Measurements from ENCODE around the gene PNPLA6.
"Not testable (repeated sequence)": the region's sequence is repeated elsewhere in the genome, so short reads cannot be mapped to it uniquely, and the experiment has no call there.

Gene PNPLA6

GRCh38 chr19:7534531-7535046 is 928 bp upstream of the PNPLA6 start:
- peak; percentile 33 for DNase-seq

DNA sequence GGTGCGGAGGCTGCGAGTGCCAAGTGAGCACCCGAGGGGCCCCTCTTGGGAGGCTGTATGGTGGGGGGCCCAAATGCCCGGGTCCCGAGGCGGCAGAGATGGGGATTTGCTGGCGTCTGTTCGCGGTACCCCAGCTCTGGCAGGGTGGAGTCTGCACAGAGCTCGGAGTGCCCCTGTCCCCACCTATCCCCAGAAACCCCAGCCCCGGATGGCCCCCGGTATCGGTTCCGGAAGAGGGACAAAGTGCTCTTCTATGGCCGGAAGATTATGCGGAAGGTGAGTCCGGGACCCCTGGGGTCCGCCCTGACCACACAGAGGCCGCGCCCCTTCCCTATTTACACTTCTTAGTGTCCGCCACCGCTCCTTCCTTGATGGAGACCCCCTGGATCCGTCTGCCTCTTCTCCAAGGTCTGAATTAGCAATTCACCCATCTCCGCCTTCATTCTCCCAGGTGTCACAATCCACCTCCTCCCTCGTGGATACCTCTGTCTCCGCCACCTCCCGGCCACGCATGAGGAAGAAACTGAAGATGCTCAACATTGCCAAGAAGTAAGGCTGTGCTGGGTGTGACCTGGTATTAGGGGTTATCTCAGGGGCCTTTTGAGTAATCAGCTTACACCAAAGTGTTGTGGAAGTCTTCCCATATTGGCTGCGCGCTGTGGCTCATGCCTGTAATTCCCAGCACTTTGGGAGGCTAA is 630 bp downstream of the PNPLA6 start:
- no peak for DNase-seq

DNA sequence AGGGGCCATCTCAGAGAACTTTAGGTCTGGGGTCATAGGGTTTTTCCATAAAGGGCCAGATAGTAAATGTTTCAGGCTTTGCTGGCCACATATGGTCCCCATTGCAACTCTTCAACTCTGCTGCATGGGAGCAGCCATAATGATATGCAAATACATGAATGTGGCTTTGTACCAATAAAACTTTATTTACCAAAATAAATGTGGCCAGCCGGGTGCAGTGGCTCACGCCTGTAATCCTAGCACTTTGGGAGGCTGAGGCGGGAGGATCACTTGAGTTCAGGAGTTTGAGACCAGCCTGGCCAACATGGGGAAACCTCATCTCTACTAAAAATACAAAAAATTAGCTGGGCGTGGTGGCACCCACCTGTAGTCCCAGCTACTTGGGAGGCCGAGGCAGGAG is 3.5 kb downstream of the PNPLA6 start:
- DNase-seq: not testable (repeated sequence)

- DNase-seq: no peak
Measured at GRCh38 chr19:7539827-7540425, 4.4 kb downstream of the PNPLA6 start.

DNA sequence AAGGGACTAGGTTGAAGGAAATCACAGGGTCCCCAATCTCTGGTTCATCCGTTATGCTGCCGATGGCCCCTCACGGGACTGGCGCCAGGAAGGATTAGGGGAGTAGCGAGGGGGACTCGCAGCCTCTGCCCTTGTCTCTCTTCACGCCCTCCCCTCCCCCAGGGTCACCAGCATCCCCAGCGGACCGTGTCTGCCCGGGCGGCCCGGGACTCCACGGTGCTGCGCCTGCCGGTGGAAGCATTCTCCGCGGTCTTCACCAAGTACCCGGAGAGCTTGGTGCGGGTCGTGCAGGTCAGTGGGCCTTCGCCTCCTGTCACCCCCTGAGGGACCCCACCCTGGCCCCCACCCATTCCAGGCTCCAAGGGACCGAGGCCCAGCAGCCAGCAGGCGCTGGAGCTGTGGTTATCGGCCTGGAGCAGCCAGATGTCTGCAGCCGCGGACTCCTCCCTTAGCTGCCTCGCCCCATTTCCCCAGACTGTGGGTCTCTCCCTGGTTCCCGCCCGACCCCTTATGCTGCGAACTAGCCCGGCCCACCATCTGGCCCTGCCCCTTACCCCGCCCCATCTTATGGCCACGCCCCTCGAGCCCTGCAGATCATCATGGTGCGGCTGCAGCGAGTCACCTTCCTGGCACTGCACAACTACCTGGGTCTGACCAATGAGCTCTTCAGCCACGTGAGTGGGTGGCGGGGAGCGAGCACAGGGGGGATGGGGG is 5.4 kb downstream of the PNPLA6 start:
- DNase-seq: no peak

DNA sequence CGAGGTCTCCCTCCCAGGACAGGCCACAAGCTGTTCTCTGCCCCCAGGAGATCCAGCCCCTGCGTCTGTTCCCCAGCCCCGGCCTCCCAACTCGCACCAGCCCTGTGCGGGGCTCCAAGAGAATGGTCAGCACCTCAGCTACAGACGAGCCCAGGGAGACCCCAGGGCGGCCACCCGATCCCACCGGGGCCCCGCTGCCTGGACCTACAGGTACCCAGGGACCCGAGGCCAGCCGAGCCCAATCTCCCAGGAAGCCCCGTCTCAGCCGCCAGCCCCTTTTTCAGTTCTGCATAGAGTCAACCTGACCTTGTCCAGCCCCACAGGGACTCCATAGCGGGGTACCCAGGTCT is 5.9 kb downstream of the PNPLA6 start:
- no peak for DNase-seq

- no peak for DNase-seq
Measured at GRCh38 chr19:7541828-7542443, 6.4 kb downstream of the PNPLA6 start.

DNA sequence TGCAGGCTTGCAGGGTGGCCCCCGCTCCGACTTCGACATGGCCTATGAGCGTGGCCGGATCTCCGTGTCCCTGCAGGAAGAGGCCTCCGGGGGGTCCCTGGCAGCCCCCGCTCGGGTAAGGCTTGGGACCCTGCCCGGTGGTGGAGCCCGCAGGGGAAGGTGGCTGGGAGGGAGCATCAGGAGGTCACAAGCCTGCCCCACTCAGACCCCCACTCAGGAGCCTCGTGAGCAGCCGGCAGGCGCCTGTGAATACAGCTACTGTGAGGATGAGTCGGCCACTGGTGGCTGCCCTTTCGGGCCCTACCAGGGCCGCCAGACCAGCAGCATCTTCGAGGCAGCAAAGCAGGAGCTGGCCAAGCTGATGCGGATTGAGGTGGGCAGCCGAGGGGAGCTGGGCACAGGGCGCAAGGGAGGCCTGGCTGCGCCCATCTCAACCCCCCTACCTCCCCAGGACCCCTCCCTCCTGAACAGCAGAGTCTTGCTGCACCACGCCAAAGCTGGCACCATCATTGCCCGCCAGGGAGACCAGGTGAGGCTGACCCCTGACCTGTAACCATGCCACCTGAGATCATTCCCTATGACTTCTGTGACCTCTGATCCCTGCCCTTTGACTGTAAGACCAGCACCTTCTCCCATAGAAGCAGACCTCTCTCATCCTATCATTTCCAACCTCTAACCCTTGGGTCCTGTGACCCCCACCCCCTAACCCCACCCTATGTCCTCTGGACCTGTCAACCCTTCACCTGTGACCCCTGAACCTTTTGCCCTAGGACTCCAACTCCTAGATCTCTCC is 7.2 kb downstream of the PNPLA6 start:
- DNase-seq: no peak

DNA sequence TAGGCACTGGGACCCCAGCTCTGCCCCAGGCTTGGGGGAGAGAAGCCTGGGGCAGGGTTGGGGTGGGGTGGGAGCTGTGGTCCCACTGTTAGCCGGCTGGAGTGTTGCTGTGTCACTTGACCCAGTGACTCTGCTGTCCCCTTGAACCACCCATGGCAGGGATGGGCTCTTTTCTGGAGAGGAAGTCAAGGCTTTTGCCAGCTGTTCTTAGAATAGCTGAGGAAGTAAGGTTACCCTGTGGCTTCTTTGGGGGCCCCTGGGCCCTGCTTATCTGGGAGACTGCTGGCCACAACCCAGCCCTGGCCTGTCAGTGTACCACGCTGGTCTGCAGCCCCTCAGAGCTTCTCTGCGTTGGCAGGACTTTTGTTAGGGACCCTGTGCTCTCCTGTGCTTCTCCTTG is 9.1 kb downstream of the PNPLA6 start:
- DNase-seq: no peak

GRCh38 chr19:7545300-7545699 is 9.8 kb downstream of the PNPLA6 start:
- no peak for DNase-seq

GRCh38 chr19:7545904-7546303 is 10.4 kb downstream of the PNPLA6 start:
- DNase-seq: no peak

DNA sequence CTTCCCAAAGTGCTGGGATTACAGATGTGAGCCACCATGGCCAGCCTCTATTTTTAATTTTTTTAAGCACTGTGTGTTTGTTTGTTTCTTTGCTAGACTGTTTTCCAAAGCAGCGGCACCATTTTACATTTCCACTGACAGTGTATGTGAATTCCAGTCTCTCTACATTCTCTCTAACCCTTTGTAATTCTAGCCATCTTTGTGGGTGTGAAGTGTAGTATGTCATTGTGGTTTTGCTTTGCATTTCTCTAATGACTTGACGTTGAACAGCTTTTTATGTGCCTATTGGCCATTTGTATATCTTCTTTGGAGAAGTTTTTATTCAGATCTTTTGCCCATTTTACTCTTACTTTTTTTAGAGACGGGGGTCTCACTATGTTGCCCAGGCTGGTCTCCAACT is 11.6 kb downstream of the PNPLA6 start:
- no peak for DNase-seq

DNA sequence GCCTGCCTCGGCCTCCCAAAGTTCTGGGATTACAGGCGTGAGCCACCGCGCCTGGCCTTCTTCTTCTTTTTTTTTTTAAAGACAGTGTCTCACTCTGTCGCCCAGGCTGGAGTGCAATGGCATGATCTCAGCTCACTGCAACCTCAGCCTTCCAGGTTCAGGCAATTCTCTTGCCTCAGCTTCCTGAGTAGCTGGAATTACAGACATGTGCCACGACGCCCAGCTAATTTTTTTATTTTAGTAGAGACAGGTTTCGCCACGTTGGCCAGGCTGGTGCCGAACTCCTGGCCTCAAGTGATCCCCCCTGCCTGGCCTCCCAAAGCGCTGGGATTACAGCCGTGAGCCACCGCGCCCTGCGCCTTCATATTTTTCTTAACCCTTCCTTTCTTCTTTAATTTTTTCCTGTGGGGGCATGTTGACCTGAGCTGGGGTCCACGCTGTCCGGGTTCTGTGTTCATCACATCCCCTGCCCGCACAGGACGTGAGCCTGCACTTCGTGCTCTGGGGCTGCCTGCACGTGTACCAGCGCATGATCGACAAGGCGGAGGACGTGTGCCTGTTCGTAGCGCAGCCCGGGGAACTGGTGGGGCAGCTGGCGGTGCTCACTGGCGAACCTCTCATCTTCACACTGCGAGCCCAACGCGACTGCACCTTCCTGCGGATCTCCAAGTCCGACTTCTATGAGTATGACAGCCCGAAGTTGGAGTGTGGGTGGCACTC is 14.1 kb downstream of the PNPLA6 start:
- no peak for DNase-seq

DNA sequence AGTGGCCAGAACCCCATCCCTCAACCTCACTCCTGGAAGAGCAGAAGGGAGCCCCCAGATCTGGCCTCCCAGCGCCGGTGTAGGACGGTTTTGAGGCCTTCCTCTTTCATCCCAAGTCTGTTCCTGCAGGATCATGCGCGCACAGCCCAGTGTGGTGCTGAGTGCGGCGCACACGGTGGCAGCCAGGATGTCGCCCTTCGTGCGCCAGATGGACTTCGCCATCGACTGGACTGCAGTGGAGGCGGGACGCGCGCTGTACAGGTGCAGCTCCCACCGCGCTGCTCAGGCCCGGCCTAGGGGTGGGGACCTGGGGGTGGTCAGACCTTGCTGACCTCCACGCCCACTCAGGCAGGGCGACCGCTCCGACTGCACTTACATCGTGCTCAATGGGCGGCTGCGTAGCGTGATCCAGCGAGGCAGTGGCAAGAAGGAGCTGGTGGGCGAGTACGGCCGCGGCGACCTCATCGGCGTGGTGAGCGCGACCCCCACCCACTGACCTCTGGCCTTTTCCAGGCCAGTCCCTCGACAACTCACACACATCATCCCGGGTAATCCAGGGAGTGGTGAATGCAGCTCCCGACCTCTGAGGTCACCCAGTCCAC is 14.8 kb downstream of the PNPLA6 start:
- DNase-seq: no peak

GRCh38 chr19:7550987-7551761 is 15.7 kb downstream of the PNPLA6 start:
- peak; percentile 46 for DNase-seq

GRCh38 chr19:7552781-7553180 is 17.3 kb downstream of the PNPLA6 start:
- no peak for DNase-seq

DNA sequence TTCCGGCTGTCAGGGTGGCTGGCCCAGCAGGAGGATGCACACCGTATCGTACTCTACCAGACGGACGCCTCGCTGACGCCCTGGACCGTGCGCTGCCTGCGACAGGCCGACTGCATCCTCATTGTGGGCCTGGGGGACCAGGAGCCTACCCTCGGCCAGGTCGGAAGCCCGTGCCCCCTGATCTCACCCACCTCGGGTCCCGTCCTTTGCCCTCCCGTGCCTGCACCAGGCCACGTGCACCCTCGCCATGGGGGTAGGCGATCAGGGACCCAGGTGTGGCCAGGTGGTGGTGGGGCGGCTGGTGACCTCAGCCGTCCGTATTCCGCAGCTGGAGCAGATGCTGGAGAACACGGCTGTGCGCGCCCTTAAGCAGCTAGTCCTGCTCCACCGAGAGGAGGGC is 19.0 kb downstream of the PNPLA6 start:
- no peak for DNase-seq

- peak; percentile 19 for DNase-seq
Measured at GRCh38 chr19:7554990-7555864, 19.7 kb downstream of the PNPLA6 start.

DNA sequence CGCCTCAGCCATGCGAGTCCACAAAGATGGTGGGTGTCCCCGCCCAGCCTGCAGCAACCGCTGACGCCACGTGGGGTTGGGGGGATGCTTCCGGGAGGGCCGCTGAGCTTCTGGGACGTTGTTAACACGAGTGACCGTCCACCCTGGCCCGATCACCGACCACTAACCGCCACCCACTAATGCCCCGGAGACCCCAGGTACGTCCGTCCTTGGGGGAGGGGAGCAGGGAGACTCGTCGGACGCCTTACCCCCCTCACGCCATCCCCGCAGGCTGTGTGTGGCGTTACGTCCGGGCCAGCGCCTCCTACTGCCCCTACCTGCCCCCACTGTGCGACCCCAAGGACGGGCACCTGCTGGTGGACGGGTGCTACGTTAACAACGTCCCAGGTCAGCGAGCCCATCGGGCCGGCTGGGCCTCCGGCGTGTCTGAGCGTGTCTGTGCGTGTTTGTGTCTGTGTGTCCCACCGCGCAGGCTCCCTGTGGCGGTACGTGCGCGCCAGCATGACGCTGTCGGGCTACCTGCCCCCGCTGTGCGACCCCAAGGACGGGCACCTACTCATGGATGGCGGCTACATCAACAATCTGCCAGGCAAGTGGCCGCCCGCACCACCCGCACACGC is 21.3 kb downstream of the PNPLA6 start:
- no peak for DNase-seq

Measured in CD4-positive, alpha-beta T cell treated with Interleukin-10 for 1 hour (primary cell).